Activated CD4-positive, alpha-beta T cell treated with anti-CD3 and anti-CD28 coated beads for 4 hours (primary cell): Measurements from ENCODE around the gene NTN1.

Experiments used
- DNase-seq, 2 donors: peaks; one replicate each; pipeline ENCODE4 v3.0.0-alpha.2; 2020

Gene NTN1

DNA sequence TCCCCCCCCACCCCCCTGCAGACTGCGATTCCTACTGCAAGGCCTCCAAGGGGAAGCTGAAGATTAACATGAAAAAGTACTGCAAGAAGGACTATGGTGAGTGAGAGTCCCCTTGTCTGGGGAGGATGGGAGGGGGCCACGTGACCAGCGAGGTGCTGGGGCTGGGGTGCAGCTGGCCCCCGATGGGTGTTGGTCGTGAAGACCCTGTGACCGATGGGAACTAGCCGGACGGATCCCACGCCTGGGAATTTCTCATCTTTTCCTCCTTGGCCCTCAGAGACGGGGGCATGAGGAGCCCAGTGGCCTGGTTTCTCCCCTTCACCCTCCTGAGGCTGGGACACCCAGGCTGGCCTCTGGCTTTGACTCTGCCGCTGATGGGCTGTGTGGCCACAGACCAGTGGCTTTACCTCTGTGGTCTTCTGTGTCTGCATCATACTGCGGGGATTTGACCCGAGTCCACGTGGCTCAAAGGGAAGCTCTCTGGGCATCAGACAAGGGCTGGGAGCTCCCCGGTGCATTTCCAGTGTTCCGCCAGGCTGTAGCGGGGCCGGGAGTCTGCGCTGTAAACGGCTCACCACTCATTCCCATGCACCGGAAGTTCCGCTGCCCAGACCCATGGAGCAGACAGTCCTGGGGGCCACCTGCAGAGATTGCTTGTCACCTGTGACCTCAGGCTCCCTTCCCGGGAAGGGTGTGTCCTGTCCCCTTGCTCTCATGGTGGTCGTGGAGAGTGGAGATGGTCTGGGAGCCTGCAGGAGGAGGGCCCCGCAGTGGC, 200.0 kb downstream of the NTN1 start:
- DNase-seq = no peak

DNA sequence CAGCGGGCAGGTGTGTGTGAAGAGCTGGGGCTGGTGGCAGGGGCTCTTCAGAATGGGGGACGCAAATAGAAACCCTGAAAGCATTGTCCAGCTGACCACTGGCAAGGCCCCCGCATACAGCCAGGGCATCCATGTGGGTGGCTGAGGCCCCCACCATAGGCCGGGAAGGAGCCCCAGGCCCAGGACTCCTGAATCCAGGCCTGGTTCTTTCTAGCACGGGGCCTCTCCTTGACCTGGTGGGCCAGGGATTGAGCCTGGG, 200.5 kb downstream of the NTN1 start:
- DNase-seq = no peak

DNA sequence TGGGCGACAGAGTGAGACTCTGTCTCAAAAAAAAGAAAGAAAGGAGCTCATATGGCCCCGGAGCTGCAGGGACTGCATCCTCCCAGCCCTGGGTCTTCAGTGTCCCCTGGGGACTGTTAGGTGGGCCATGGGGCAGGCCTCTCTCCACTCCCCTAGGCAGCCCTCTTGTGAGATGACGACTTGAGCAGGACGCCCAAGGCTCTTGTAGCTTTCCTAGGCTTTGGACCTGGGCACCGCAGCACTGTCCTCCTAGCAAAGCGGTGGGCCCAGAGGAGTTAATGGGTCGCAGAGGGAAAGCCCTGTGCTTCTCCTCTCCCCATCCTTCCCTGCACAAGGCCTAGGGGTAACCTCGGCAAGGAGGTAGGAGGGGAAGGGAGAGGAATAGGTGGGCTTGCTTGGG, 202.2 kb downstream of the NTN1 start:
- no peak for DNase-seq

DNA sequence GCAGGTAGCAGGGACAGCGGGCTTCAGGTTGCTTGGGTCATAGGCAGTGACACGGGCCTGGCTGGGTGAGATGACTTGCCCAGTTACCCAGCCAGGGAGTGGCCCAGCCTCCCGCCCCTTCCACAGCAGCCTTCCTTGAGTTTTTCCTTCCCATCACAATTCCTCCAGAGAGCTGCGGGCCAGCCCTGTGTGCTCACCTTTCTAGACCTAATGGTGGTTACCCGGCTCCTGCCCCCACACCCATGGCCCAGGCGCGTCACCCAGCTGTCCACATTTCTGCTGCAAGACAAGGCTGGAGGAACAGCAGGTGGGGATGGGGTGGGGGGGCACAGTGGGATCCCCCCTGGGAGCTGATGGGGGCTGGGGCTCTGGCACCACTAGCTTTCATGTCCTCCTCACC, 203.2 kb downstream of the NTN1 start:
- no peak for DNase-seq

DNA sequence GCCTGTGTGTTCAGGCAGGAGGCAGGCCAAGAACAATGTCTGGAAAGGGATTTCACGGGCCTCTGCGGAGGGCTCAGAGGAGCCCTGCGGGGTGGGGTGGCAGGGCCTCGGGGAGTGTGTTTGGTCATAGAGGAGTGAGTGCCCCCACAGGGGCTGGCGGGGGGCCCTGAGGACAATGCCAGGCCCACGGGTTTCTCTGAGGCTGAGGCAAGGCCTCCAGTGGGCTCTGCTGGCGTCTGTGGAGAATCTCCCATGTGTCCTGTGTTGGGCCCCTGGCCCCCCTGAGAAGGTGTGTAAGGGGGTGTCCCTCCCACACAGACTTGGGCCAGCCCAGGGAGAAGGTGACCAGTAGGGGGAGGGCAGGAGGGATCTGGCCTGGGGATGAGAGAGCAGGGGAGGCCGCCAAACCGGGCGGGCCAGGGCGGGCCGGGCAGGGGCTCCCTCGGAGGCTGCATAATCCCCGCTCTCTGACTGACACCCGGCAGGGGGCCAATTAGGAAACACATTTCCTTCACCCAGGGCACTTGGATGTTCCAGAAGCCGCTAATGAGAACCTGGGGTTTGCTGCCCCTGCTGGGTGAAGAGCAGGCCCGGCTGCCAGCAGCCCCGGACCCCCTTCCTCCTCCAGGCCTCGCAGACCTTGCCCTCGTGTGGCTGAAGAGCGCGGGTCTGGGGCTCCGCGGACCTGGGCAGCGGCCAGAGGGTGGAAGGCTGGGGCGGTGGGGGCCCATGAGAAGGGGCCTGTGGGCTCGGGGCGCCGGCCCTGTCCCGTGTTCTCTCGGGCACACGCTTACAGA, 204.2 kb downstream of the NTN1 start:
- DNase-seq = no peak

DNA sequence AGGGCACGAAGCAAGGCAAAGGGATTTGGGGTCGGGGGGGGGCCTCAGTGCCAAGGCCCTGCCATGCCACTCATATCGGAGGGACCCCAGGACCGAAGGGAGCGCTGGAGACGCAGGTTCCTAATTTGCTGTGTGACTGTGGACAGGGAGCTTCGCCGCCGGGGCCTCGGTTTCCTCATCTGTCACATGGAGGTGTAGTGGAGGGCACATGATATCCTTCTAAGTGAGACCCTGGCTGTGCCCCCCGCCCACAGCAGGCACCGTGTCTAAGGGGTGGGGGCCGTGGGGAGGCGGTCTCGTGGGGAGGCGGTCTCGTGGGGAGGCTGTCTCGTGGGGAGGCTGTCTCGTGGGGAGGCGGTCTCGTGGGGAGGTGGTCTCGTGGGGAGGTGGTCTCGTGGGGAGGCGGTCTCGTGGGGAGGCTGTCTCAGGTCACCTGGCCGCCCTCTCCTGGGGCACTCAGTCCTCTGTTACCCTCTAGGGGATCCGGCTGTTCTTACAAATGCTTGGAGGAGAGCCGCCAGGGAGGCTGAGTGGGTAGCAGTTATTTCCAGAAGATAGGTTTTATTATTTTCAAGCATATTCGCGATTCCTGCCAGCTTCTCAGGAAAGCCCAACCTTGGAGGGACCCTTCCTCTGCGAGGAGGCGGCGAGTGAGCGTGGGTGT, 205.0 kb downstream of the NTN1 start:
- DNase-seq = no peak

DNA sequence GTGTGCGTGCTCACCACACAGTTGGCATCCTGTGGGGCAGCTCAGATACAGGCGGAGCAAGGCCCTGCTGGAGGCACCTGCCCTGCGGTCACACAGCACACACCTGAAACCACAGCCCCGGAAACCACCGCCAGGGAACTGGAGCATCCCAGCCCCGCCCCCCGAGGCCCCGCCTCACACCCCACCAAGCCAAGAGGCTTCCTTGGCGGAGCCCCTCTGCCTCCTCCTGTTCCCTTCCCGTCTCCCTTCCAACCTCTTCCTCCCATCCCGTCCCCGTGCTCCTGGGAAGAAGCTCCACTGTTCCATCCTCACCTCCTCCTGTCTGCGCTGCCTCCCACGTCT, 205.5 kb downstream of the NTN1 start:
- DNase-seq = peak in 1 of 2 donors; percentile 12

DNA sequence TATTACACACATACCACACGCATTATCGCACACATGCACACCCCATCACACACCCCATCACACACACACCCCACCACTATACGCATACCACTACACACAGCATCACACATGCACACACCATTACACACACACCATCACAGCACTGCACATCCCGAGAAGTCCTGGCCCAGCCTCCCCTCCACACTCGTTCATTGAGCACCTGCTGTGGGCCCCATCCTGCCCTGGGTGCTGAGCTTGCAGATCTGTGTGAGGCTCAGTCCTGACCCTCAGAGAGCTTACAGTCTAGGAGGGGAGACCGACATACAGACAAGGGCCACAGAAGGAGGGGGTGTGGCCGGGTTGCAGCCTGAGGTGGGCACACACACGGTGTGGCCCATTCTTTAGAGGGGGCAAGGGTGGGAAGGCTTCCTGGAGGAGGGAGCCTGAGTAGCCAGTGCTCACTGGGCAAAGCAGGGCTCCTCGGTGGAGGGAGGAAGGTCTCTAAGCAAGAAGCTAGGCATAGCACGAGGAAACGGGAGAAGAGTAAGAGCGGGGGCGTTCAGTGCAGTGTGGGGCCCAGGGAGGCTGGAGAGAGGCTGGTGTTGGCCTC, 206.6 kb downstream of the NTN1 start:
- no peak for DNase-seq

DNA sequence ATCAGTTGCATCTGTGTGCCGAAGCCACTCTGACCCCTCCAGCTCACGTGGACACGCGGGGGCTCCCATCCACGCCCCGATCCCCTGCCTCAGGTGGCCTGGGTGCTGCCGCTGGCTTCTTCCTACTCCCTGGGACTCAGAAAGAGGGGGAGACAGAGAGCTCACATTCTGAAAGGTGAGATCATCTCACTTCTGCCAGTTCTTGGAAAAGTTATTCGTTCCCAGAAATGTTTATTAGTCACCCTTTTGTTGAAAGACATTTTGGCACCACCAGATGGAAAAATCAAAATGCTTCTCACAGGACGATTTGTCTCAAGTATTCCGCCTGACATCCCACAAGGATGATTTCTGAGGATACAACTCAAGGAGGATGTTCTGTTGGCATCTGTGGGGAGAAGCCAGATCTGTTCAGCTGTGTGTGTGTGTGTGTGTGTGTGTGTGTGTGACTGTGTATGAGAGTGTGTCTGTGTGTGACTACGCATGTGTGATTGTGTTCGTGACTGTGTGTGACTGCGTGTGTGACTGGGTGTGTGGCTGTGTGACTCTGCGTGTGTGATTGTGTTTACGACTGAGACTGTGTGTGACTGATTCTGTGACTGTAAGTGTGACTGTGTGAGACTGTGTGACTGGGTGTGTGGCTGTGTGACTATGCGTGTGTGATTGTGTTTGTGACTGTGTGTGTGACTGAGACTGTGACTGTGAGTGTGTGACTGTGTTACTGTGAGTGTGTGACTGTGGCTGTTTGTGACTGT, 207.3 kb downstream of the NTN1 start:
- DNase-seq = no peak

DNA sequence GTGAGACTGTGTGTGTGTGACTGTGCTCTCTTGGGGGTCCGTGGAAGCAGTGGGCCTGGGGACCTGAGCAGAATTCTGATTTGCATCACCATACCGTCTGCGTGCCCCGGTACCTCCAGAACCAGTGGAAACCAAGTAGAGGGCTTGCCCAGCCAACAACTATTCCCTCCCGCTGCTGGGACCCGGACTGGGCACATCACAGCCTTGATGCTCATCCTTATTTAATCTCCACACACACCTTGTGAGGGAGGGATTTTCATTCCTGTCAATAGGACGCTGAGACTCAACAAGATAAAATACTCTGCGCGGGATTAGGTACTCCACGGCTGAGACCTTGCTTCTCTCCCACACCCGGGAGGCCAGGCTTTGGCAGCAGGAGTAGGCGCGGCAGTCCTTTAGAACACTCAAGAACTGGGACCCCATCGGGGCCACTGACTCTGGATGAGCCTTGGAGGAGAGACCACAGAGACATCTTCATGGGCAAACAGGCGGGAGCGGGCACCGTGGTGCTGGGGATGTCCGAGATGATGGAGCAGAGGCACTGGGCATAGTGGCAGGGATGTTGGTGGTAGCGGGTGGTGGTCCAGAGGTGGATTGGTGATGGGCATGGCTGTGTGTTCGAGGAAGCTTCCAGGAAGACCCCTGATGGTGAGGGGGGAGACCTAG, 208.0 kb downstream of the NTN1 start:
- DNase-seq = no peak

DNA sequence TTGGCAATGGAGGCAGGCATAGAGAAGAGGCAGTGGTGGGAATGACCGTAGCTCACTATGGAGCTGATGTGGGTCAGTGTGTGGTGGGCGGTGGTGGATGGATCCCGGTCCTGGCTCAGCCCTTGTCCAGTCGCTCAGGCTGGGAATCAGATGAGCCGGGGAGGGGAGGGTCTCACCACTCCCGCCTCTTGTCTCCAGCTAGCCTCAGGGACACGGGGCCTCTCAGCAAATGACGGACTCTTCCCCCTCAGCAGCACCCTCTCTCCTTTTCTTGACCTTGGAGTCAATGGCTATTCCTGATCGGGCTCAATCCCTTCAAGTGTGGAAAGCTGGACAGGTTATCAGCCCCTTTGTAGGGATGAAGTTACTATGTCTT, 208.5 kb downstream of the NTN1 start:
- DNase-seq = no peak

DNA sequence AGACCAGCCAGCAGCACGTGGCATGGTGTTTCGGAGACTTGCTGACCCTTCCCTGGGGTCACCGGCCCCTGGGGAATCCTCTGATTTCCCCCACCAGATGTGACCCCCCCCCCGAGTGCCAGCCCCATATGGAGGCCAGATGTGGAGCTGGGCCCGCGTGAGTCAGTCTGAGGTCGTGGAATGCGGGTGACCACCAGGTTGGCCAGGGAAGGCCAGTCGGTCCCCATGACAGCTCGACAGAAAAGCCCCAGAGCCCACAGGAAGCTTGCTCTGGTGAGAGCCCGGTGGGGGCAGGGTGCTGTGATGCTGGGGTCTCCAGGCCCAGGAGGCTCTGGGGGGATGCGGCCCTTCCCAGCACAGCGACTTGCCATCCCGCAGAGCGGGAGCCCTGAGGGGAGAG, 209.0 kb downstream of the NTN1 start:
- DNase-seq = no peak

DNA sequence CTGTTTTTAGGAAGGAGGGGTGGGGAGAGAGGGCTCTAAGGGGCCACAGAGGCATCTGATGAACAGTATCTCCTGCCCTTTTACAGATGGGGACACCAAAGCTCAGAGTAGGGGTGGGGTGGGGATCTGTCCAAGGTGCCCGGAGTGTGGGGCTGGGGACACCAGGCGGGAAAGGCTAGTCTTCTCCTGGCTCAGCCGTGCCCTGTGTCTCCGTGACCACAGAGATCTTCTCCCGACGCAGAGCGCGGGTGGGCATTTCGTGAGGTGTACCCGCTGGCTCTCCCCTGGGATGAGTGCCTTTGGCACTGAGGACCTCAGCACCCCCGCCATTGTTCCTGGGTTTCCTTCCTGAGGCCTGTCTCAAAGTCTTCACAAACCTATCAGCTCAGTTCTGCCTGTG, 209.6 kb downstream of the NTN1 start:
- no peak for DNase-seq

DNA sequence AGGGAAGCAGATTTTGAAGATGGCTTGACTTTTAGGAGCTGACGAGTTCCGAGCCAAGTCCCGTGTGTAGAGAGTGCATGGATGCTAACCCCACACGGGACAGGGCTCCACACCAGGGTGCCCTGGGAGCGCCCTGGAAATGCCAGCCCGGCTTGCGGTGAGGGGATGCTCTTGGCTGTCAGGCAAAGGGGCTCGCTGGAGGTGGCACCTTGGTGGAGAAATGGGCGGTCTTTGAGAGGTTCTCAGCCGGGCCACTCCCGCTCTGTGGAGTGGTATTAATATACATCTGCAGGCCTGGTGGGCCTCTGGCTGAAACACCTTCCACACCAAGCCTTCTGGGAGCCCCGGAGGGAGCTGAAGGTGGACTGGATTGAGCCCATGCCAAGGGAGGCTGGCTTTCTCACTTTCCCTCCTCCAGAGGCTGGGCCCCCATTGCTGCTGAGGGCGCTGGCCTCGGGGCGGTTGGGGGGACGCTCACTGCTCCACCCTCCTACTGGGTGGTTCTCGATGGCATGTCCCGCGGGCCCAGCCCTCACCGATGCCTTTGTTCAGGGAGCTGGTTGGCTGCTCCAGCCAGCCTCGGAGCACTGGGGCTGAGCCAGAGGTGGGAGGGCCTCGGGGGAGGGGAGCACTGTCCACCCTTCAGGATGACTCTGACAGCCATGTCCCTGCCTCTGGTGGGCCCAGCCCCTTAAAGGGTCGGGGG, 210.3 kb downstream of the NTN1 start:
- no peak for DNase-seq

DNA sequence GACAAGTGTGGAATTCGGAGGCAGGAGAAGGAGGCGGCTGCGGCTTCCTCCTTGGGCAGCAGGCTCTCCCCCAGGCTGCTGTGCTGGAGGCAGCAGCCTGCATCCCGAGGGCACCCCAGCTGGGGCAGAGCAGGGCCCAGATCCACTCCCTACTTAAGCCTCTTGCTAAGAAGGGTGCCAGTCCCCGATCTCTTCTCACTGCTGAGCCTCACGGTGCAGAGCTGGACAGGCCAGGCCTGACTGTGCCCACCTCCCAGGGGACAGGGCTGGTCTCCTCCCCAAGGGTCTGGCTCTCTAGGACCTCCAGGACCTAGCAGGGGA, 210.8 kb downstream of the NTN1 start:
- DNase-seq = no peak

DNA sequence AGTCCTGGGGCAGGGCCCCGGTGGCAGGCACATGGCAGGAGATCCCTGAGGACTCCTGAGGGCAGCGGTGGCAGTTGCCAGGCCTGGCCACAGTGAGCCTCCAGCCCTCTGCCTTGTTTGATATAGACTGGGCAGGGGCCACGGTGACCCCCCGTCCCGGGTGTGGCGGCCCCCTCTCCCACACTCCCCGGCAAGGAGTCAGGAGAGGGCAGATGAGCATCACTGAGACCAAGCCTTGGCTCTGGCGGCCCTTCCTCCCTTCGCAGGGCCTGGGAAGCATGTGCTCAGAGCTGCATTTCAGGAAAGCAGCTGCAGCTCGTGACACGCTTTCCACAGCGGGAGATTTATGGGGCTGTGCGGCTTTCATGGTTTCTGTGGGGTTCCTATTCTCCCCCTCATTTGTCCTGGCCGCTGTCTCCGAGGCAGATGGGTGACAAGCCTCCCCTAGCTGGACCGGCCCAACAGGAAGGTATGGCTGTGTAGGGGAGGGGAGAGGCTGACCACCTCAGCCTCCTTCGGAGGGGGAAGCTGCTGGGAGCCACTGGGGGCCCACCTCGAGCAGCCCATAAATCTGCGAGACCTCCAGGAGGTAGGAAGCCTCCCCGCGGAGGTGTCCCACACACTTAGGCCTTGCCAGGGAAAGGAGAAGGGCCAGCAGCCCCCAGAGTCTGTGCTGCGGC, 211.4 kb downstream of the NTN1 start:
- no peak for DNase-seq

DNA sequence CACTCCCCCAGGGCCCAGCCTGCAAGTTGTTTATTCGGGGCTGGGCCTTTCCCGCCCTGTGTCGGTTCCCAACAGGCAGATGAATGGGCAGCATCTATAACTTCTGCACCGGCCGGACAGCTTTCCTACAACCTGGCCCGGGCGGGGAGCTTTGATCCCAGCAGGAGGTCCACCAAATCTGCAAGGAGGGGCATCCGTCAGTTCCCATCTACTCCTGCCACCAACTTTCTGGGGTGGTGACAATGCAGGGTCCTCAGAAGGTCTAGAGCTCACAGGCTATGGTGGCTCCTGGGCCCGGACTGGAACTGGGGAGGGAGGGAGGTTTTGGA, 211.9 kb downstream of the NTN1 start:
- no peak for DNase-seq

DNA sequence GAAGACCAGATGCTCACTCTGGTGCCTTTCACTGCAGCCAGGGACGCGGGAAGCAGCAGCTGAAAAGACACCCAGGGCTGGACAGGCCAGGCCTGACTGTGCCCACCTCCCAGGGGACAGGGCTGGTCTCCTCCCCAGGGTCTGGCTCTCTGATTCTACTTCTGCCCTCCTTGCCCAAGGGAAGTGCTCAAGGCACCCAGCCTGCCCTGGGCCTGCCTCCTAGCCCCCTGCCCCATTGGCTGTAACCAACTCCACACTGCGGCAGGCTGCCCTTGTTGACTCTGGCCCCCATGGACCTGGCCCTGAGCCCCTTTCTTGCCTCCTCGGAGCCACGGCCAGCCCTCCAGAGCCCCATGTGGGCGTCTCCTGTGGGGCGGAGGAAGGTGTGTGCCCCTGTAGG, 212.5 kb downstream of the NTN1 start:
- no peak for DNase-seq

DNA sequence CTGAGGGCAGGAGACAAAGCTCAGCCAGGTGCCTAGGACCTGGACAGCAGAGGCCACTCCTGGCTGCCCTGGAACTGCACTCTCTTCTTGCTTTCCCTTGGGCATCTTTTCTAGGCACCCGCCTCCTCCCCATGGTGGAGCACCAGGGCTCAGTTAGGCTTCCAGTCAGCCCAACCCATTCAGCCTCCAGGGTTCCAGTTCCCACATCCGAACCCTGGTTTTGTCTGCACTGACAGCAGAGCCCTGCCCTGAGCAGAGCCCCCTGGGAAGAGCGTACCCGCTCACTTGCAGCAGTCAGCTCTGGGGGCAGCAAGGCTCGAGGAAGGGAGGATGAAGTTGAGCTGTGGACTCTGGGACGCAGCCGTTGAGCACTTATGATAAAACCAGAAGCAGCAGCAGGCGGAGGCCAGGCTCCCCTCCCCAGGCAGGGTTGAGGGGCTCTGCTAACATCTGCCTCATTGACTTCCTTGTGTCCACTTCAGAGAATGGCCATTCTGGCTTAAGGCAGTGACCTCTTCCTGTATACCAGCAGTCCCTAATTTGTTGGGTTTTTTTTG, 213.2 kb downstream of the NTN1 start:
- no peak for DNase-seq

DNA sequence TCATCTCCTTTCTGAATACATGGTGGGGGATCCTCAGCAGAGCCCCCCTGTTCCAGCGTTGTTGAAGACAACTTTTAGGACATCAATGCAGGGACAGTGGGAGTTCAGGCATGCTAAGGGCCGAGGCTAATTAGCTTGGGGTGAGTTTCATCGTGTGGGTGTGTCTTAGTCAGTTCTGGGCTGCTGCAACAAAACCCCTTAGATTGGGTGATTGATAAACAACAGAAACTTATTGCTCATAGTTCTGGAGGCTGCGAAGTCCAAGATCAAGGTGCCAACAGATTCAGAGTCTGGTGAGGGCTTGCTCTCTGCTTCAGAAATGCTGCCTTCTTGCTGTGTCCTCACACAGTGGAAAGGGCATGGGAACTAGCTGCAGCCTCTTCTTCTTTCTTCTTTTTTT, 214.0 kb downstream of the NTN1 start:
- DNase-seq = no peak

DNA sequence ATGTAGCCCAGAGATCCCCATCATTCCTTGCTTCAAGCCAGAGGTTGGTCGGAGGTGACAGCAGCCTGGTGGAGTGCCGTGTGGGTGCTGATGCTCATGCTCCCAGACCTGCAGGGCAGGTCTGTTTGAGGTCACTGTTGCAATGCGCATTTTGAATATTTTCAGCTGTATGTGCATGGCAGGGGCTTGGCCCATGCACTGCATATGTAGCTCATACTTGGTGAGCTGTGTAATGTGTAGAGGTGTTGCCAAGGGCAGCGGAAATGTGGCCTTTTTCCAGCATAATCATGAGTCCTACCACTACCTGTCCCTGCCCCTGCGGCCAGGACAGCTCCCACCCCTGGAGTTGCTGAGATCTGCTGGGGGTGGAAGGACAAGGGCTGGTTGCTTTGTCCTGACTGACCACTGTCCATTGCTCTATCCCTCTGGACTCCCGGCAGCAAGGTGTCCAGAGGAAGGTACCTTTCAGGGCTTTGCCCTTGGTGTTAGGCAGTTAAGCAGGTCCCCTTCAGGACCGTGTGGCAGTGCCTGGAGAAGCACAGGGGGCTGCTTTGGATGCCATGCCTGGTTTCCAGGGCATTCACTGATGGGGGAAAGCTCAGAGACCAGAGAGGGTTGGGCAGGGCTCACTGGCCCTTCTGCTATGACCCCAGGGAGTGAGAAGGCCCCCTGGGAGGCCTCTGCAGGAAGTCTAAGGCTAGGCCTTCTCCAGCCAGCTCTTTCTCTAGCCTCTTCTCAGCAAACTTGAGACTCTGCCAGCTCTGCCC, 215.2 kb downstream of the NTN1 start:
- DNase-seq = no peak
